IPS DF 19.7 (cell line): ENCODE results near the gene SV2C.
"Not testable (repeated sequence)": the region's sequence is repeated elsewhere in the genome, so short reads cannot be mapped to it uniquely, and the experiment has no call there.

Experiments used
- DNase-seq: peaks from one replicate; pipeline ENCODE4 v3.0.0-alpha.2; 2013; ENCODE audit warnings: low read depth, low spot score

SV2C gene

DNA sequence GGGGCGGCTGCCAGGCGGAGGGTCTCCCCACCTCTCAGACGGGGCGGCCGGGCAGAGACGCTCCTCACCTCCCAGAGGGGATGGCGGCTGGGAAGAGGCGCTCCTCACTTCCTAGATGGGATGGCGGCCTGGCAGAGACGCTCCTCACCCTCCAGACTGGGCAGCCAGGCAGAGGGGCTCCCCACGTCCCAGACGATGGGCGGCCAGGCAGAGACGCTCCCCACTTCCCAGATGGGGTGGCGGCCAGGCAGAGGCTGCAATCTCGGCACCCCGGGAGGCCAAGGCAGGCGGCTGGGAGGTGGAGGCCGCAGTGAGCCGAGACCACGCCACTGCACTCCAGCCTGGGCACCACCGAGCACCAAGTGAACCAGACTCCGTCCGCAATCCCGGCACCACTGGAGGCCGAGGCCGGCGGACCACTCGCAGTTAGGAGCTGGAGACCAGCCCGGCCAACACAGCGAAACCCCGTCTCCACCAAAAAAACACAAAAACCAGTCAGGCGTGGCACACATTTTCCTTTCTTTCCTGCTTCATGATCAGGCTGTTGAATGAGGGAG, 253.1 kb downstream of the SV2C start:
- not testable (repeated sequence) for DNase-seq

DNA sequence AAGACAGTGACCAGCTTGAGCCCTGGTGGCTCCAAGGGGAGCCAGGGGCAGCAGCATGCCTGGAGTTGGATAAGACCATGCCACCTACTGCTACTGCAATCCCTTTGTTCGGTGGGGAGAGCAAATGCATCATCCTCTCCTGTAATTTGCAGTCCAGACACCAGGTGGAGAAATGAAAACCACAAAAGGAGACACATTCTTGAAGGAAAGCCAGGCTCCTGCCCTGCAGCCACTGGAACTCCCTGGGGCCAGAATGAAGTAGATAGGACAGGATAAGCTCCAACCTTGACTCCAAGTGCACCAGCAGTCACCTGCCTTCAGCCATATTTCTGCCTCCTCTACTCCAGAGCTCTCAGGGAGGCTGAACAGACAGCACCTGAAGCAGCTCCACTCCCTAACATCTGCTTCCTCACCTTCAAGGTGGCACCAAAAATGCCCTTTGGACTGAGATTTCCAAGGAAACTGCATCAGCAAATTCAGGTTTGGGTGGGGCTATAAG, 254.8 kb downstream of the SV2C start:
- DNase-seq = peak; percentile 85

DNA sequence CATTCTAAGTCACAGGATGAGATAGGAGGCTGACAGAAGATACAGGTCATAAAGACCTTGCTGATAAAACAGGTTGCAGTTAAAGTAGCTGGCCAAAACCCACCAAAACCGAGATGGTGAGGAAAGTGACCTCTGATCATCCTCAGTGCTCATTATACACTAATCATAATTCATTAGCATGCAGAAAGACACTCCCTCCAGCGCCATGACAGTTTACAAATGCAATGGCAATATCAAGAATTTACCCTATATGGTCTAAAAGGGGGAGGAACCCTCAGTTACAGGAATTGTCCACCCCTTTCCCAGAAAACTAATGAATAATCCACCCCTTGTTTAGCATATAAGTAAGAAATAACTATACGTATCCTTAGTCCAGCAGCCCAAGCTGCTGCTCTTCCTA, 256.7 kb downstream of the SV2C start:
- DNase-seq = no peak

DNA sequence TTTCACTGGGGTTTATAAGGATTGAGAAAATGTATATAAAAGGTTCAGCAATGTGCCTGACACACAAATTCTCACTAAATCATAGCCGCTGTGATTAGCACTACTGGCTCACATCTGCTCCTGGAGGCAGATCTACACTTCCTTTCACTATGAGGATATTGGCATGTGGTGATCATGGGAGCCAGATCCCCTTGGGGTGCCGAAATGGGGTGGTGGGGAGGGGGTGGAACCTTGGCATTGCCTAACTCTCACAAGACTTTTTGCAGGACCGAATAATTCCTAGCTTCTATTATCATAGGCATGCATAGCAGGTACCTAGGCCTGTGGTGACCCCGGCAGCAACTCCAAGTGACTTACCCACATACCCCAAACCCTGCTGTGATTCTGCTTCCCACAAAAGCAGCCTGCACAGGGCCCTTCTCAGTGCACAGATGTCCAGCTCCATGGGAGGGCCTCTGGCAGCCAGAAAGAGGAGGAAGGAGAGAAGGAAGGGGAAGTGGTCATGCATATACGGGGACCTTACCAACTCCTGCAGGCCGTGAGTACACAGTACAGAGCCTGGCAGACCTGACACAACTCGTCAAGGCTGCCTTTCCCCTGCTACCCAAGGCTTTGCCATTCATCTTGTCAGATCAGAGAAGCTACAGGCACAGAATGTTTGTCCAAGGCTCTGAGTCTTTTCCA, 258.6 kb downstream of the SV2C start:
- no peak for DNase-seq

DNA sequence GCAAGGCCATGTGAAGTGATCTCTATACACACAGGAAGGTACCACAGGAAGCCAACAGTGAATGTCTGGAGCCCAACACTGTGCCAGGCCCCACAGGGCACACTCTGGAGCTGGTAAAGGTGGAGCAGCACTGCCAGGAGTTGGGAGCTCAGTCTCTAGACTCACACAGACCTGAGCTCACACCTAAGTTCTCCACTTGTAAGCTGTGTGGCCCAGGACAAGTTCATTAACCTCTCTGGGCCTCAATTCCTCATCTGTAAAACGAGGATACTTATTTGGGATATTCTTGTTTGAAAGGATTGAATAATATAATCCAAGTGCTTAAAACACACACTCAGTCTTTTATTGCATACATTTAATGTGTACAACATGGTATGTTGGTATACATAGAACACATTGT, 259.3 kb downstream of the SV2C start:
- DNase-seq = no peak

DNA sequence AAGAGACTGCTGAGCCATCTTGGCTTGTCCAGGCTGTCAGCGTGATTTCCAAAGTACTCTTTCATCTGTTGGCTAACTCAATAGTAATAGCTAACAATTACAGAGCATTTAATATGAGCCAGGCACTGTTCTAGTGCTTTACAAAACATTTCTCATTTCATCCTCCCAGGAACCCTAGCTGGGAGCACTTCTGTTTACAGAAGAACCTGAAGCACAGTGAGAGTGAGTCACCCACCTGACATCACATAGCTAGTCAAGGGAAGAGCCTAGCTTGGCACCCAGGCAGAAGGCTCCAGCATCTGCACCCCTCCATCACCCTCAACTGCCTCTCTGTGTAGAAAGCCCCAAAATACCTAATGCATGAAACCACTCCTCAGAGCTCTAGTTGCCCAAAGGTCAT, 262.4 kb downstream of the SV2C start:
- DNase-seq = no peak

DNA sequence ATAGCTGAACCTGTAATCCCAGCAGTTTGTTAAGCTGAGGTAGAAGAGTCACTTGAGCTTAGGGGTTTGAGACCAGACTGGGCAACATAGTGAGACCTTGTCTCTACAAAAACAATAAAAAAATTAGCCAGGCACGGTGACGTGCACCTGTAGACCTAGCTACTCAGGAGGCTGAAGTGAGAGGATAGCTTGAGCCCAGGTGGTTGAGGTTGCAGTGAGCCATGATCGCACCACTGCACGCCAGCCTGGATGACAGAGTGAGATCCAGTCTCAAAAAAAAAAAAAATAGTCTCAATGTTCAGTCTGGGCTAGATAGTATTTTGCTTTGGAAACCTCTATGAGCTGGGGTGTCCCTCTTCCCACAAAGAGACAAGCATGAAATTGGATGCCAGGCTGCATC, 268.0 kb downstream of the SV2C start:
- no peak for DNase-seq

DNA sequence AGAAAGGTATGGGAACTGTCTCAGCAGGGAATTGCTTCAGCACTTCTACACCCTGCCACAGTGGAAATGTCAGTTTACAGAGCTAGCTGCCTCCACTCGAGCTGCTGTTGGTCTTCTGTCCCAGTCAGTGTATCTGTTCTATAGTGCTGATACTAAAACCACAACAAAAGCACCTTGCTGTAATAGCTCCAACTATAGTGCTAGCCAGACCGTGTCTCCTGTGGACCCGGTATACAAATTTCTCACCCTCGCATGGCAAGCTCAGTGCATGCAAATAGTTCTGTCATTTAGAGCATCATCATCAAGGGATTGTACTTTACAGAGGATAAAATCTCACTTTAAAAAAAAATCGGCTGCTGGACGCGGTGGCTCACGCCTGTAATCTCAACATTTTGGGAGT, 268.4 kb downstream of the SV2C start:
- no peak for DNase-seq

DNA sequence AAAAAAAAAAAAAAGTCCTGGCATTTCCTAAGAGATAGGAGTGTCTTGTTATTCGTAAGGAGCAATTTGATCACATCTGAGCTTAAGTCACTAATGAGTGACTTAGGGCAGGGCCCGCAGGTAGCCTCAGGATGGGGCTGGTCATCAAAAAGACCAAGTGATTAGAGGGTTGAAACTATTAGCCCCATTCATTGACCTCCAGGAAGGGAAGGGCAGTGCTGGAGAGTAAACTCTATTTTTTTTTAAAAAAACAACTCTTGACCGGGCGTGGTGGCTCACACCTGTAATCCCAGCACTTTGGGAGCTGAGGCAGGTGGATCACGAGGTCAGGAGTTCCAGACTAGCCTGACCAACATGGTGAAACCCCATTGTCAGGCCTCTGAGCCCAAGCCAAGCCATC, 273.7 kb downstream of the SV2C start:
- no peak for DNase-seq

DNA sequence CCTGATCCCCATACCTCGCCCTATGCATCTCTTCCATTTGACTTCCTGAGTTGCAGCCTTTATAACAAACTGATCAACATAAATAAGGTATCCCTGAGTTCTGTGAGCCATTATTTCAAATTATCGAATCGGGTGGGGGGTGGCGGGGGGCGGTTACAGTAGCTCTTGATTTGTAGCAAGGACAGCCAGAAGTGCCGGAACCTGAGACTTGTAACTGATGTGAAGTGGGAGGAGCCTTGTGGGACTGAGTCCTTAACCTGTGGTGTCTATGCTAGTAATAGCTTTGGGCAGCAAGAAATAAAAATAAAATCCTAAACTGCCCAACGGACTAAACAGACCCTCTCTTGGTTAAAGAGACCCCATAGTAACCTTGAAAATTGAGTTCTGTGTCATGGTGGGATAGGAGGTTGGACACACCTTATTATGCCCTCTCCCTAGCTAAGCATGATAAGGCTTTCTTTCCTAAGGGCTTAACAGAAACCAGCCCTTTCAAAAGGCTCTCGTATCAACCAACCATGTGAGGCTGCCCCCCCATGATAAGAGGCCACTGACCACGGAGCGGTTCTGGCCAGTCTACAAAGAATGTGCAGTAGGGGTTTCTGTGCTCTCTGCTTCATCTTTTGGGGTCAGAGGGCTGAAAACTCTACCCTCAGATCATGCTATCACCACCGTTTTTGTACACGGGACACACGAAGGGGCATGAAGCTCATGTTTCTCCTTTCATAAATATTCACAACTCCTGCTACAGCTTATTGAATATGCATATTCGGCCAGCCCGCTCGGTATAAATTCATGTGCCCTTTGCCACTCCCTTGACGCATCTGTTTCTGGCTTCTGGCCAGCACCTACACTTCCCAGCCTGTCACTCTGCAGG, 280.4 kb downstream of the SV2C start:
- DNase-seq = no peak

DNA sequence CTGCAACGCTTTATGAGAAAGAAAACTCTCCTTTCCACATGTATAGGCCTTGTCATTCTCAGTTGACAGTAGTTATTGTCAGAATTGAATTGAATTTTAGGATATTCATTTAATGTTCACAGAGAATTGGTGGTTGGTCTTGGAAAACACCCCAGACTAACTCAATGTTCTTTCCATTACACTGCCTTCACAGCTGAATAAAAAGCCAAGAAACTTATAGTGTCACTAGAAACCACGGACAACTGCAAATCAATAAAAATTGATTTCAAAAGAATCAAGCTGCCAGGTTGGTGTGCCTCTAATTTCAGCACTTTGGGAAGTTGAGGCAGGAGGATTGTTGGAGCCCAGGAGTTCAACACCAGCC, 281.0 kb downstream of the SV2C start:
- DNase-seq = no peak

DNA sequence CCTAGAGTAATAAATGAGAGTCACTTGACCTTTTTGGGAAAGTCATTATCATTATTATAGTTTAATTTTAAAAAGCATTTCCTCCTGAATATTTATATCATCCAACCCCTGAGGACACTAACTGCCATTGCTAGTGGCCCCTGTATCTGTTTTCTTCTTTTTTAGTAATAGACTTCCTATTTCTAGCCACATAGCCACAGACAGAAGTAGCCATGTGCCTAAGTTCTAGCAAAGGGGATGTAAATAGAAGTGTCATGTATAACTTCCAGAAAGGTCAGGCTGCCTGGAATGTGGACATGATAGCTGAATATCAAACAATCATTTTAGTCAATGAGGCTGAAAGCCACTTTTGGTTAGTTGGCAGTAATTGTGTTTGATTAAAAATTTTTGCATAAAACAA, 282.4 kb downstream of the SV2C start:
- DNase-seq = no peak

DNA sequence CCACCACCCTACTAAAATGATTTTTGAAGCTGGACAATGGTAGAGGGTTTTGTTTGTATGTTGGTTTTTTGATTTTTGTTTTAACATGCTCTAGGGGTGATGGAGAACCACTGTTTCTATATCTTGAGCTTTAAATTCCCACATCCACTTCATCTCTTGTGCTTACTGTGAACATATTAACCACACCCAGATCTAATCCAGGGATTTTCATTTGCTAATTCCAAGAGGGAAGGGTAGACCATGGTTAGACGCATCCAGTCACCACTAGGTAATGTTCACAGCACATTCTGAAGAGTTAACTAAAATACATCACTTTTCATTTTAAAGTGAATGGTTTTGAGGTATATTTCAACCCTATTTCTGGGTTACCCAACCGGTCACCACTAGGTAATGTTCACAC, 283.4 kb downstream of the SV2C start:
- no peak for DNase-seq

DNA sequence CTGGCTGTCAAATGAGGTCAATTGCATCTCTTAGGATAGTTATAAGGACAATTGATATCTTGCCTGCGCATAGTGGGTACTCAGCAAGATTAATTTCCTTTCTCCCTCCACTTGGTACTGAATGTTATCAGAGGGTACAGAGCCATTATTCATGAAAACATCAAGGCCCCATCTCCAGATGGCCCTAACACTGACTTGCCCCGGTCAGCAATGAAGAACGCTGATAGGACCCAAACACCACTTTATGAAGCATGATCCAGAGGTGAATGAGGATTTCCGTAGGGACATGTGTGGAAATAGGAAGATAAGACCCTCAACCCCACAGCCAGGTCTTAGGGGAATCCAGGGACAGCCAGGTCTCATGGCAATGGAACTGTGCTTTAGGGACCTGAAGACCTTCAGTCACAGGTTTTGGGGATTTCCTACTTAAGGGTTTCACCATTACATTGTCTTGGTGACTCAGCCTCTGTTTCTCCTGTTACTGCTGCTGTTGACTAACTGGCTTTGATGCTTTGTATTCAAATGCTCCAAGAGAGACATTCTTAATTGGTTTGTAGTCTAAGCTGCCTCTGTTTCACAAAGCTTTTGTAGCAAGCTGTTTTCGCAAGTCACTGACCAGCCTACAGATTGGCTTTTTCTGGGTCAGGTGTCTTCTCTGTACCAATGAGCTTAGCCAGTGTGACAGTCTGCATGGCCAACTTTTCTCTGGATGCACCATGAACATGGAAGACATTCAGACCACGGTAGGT, 284.6 kb downstream of the SV2C start:
- DNase-seq = no peak

DNA sequence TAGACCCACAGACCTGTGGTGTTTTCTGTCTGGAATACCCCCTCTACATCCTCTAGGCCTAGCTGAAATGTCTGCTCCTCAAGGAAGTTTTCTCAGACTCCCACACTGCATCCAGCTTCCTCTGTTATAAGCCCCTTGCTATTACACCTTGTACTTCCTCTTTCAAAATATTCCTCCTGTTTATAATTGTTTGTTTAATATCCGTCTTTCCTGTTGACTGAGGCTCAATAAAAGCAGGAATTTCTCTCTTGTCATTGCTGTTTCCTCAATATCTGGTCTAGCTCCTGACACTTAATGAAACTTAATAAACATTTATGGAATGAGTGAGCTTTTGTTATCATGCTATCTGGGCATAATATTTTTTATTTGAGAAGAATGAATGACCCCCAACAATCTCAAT, 285.8 kb downstream of the SV2C start:
- no peak for DNase-seq

DNA sequence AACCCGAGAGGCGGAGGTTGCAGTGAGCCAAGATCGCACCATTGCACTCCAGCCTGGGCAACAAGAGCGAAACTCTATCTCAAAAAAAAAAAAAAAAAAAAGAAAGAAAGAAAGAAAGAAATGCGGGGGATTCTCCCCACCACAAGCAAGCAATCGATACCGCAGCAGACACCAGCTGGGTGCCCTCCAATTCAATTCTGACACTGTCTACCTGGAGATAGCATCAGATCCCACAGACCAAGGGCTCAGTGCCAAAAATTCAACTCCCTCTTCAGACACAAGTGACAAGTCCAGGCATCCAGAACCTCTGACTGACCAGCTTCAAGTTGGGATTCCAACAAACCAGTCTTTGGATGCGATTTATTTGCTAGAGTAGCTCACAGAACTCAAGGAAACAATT, 286.5 kb downstream of the SV2C start:
- not testable (repeated sequence) for DNase-seq

DNA sequence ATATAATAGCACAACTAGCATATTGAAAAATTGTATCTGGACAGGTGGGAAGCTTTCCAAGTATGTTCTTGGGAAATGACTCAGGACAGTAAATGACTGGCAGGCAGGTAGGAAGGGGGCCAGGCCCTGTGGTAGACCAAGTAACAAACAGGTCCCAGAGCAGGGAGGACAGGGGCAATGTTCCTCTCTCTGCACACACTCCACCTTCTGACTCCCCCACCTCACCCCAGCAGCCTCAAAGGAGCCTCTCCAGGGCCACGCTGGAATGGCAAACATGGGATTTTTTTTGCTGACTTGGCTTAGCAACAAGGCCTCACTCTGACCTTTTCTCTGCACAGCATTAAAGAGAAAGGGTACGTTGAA, 288.8 kb downstream of the SV2C start:
- no peak for DNase-seq

DNA sequence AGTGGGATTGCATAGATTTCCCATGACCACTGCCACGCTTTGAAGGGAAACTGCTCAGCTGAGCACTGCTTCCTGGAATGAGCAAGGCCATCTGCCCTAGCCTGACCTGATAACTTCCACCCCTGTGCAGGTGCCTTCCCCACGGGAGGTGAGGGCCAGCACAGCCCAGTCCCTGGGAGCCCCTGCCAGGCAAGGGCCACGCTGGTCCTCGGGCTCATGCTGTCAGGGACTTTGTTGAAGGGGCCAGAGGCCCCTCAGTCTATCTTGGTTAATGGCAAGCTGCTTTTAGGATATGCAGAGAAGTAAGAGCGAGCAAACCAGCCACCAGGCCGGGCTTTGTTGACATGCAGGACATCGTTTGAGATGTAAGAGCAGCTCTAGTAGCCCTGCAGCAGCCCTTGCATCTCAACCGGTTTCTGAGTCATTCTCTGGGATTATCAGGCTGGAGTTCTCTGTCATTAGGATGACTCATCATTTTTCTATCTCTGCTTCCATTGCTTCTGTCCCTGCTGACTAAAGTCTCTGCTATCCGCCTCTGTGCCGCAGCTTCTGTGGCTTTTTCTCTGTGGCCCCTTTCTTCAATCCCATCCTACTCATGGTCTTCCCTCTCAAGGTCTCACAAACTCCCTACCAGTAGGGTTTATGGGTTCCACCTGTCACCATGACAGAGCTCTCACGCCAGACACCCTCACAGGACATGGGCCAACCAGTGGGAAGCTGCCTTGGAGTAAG, 289.3 kb downstream of the SV2C start:
- DNase-seq = no peak

DNA sequence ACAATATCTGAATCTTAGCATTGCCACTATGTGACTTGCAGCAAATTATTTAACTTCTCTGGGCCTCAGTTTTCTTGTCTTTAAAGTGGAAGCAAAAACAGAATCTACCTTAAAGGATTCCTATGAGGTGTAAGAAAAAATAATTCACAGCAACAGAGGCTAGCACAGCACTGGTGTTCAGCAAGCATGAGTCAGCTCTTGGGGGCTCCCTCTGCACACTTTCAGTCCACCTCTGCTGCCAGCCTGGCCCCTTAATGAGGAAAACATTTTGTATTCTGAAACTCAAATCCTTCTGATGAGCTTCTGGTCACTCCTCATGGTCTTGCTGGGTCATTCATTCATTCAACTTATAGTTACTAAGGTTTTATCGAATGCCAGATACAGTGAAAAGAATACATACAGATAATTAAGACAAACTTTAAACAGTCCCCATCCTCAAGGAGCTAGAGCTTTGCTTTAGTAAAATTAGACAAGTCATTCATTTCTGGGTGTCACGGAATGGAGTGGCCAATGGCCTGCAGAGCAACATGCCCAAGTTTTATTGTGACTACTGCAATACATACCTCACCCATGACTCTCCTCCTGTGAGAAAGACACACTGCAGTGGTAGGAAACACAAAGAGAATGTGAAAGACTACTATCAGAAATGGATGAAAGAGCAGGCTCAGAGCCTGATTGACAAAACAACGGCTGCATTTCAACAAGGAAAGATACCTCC, 293.1 kb downstream of the SV2C start:
- no peak for DNase-seq

DNA sequence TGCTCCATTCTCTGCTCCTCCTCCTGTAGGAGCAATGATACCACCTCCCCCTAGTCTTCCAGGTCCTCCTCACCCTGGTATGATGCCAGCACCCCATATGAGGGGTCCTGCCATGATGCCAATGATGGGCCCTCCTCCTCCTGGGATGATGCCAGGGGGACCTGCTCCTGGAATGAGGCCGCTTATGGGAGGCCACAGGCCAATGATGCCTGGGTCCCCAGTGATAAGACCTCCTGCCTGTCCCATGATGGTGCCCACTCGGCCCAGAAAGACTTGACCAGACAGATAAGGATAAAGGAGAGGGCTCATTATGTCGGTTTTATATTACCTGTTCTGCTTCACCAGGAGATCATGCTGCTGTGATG, 293.7 kb downstream of the SV2C start:
- no peak for DNase-seq

DNA sequence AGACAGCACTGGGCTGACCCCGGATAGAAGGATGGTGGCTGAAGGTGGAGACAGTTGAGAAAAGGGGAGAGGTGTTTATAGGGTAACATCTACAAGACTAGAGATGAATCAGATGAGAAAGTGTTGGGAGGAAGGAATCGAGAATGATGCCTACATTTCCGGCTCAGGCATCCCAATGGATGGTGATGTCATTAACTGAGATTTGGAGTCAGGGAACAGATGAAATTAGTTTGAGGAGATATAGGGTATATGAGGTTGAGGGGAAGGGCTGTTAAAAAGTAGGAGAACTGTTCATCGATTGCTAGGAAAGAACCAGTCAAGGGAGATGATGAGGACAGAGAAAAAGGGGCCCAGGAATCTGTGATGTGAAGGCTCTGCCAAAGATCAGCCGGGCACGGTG, 295.2 kb downstream of the SV2C start:
- DNase-seq = no peak
